OCI-LY1 (cell line): ENCODE measurements around the gene GPRIN2.

Experiments used
- EZH2 ChIP-seq: fragments of 200-600 bp; sonication (generic), shearing (Covaris generic); IDR thresholded peaks from 2 replicates; pipeline ENCODE4 v1.8.0; 2017; ENCODE audit warnings: borderline replicate concordance, mixed run types, mild to moderate bottlenecking, antibody characterized with exemption, low read length, moderate library complexity, mixed read lengths
- TF ChIP-seq, protein P1 (sequence below): fragments of 200-600 bp; sonication (generic), shearing (Covaris generic); IDR thresholded peaks from 2 replicates; pipeline ENCODE4 v1.5.1; 2017; ENCODE audit warnings: mild to moderate bottlenecking, antibody characterized with exemption, low read length, moderate library complexity, mixed read lengths

DNA sequence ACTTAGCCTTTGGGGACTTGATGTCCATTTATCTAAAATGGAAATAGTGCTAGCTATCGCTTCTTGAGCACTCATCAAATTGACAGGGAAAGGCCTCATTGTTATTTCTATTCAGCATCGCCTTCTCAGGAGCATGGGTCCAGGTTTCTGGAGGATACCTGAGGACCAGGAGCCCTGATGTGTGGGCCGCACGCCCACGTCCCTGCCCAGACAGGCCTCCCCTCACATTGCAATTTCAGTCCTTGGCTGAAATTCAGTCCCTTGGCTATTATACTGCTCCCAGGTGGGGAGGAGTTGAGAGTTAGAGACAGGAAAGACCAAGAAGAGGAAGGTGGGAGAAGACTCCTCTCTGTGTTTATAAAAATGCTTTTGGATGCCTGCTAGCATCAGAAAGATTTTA is 38.9 kb downstream of the GPRIN2 start:
- TF ChIP-seq, protein P1, sequence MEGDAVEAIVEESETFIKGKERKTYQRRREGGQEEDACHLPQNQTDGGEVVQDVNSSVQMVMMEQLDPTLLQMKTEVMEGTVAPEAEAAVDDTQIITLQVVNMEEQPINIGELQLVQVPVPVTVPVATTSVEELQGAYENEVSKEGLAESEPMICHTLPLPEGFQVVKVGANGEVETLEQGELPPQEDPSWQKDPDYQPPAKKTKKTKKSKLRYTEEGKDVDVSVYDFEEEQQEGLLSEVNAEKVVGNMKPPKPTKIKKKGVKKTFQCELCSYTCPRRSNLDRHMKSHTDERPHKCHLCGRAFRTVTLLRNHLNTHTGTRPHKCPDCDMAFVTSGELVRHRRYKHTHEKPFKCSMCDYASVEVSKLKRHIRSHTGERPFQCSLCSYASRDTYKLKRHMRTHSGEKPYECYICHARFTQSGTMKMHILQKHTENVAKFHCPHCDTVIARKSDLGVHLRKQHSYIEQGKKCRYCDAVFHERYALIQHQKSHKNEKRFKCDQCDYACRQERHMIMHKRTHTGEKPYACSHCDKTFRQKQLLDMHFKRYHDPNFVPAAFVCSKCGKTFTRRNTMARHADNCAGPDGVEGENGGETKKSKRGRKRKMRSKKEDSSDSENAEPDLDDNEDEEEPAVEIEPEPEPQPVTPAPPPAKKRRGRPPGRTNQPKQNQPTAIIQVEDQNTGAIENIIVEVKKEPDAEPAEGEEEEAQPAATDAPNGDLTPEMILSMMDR, result no peak
- TF ChIP-seq EZH2, result no peak
